HG03280 (cell line): Measurements from ENCODE around the gene TSSK2.

ENCODE experiments used
- ATAC-seq: cut with Tn5 transposase; IDR thresholded peaks from one replicate; pipeline ENCODE4 v1.9.1; 2021; ENCODE audit warnings: mild to moderate bottlenecking, moderate library complexity; ENCODE audit not compliant: unreplicated experiment

The TSSK2 gene

GRCh38 chr22:19167106-19167869 lies 36.2 kb downstream of the TSSK2 start:
- ATAC-seq = no peak

GRCh38 chr22:19168088-19168890 lies 37.2 kb downstream of the TSSK2 start:
- ATAC-seq = no peak

GRCh38 chr22:19169002-19169946 lies 38.2 kb downstream of the TSSK2 start:
- ATAC-seq = no peak

GRCh38 chr22:19169947-19170318 lies 38.8 kb downstream of the TSSK2 start:
- no peak for ATAC-seq

- ATAC-seq = no peak
Observed at GRCh38 chr22:19172213-19173046, 41.3 kb downstream of the TSSK2 start.

GRCh38 chr22:19173047-19174035 lies 42.2 kb downstream of the TSSK2 start:
- no peak for ATAC-seq

- ATAC-seq = no peak
Observed at GRCh38 chr22:19174106-19175025, 43.3 kb downstream of the TSSK2 start.

- no peak for ATAC-seq
Observed at GRCh38 chr22:19175026-19175601, 44.0 kb downstream of the TSSK2 start.

GRCh38 chr22:19175602-19176174 lies 44.6 kb downstream of the TSSK2 start:
- no peak for ATAC-seq

GRCh38 chr22:19176175-19176643 lies 45.1 kb downstream of the TSSK2 start:
- ATAC-seq = no peak

GRCh38 chr22:19176732-19177131 lies 45.6 kb downstream of the TSSK2 start:
- ATAC-seq = no peak

- ATAC-seq = no peak
Observed at GRCh38 chr22:19177164-19178064, 46.3 kb downstream of the TSSK2 start.

- ATAC-seq = peak; percentile 32
Observed at GRCh38 chr22:19178065-19178656, 47.1 kb downstream of the TSSK2 start.

- peak; percentile 68 for ATAC-seq
Observed at GRCh38 chr22:19178657-19179496, 47.8 kb downstream of the TSSK2 start, which contains the start of gene SLC25A1. SLC25A1 (minus strand) TSS chr22:19178736; CDS start chr22:19178673, 63 bp downstream.
